ENCODE data around the gene LMX1B. TPM values are rescaled to one million over a fixed set of nuclear protein-coding genes. Genes with fewer than 3 reads are reported as not detected.
A peak's percentile ranks its signal among the peaks of the same experiment; 100 is the strongest.

LMX1B gene
- total and polyA plus RNA-seq, 10 donors = 0.02 to 0.25 TPM; not detected in 8

DNA sequence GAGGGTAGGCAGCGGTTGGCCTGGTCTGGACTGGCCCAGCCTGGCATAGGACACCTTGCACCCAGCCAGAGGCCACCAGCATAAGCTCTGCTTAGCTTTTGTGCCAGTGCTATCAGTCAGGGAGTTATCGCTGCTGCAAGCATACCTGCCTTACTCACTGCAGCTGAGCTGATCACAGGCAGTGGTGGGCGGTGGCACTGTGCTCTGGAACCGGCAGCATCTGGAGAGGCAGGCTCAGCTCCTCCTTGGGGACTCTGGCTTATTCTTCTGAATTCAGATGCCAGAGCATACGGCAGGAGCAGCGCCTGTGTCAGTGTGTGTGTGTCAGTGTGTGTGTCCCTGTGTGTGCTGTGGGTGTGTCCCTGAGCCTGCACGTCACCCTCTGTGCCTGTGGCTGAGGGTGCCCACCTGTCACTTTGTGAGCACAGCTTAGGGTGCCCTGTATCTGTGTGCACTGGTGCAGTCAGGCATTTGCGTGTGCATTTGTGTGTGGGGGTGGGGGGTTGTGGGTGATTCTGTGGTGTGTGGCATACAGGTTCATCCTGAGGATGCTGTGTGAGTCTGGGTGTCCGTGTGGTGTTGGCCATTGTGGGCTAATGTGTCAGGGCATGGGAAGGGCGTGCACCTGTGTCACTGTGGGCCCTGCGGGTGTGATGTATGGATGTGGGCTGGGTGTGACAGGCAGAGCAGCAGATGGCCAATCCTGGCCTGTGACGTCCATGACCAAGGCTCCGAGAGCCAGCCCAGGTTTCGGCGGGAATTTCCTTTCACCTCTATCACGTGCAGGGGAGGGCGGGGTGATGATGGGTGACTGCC is 23.5 kb downstream of the LMX1B start:
- Histone ChIP-seq H3K27me3 (replicated peaks in 1 of 7) (peaks cover 0 to 100% (median 31%) of the 10 kb centered on the region in 7 donors), H3K9me3 (no peaks in the 10 kb centered on the region), H3K27ac (no peak overlapping the region), H3K4me1 (peaks cover 0 to 15% (median 3%) of the 10 kb centered on the region in 6 donors), H3K4me3 (no peak overlapping the region), H3K36me3 (no peaks in the 10 kb centered on the region)
- 47 to 63% (median 52%) methylated on average over 9 to 17 of the region's 17 CpGs for WGBS, 5 donors
- intact Hi-C loops (cut with DNase I; ENCODE audit: low total_unique reads) = no loop called here
- no peak for DNase-seq
- TF ChIP-seq POLR2AphosphoS5 (IDR thresholded peaks at IDR 0.05) = peak in 1 of 3 donors; percentile 18
- TF ChIP-seq, protein P1, sequence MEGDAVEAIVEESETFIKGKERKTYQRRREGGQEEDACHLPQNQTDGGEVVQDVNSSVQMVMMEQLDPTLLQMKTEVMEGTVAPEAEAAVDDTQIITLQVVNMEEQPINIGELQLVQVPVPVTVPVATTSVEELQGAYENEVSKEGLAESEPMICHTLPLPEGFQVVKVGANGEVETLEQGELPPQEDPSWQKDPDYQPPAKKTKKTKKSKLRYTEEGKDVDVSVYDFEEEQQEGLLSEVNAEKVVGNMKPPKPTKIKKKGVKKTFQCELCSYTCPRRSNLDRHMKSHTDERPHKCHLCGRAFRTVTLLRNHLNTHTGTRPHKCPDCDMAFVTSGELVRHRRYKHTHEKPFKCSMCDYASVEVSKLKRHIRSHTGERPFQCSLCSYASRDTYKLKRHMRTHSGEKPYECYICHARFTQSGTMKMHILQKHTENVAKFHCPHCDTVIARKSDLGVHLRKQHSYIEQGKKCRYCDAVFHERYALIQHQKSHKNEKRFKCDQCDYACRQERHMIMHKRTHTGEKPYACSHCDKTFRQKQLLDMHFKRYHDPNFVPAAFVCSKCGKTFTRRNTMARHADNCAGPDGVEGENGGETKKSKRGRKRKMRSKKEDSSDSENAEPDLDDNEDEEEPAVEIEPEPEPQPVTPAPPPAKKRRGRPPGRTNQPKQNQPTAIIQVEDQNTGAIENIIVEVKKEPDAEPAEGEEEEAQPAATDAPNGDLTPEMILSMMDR (IDR thresholded peaks at IDR 0.05 in 8 of 11, conservative IDR thresholded peaks at IDR 0.05 in 3 of 11) = no peak

DNA sequence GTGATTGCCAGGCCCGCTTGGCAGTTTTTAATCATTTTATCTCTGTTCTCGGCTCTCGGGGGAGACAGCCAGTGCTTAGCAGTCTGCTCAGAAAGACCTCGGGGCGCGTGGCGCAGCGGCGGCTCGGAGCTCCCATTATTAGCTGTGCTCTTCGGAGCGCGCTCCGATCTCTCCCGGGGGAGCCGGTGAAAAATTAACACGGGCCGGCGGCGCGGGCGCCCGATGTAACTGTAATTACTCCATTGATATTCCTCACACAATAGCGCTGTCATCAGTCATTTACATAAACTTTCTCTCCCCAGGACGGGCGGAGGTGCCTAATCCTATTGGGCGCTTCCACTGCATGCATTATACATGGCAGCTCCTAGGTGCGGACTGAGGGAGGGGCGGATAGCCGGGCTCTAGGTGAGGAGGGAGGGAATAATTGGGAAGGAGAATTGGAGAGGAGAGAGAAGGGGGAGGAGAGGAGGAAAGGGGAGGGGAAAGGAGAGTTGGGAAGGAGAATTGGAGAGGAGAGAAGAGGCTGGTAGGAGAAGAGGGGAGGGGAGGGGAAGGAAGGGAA is 24.9 kb downstream of the LMX1B start:
- intact Hi-C loops (cut with DNase I; ENCODE audit: low total_unique reads) = no loop called here
- no peak overlapping the region for H3K27ac ChIP-seq
- WGBS, 5 donors = 3 to 5% (median 4%) methylated on average over 30 of the region's 30 CpGs
- no peak overlapping the region for H3K4me3 ChIP-seq
- no peaks in the 10 kb centered on the region for H3K36me3 ChIP-seq
- no peak for DNase-seq
- H3K4me1 ChIP-seq = peaks cover 0 to 15% (median 3%) of the 10 kb centered on the region in 6 donors
- H3K9me3 ChIP-seq = no peaks in the 10 kb centered on the region
- TF ChIP-seq POLR2AphosphoS5 (IDR thresholded peaks at IDR 0.05) (no peak), POLR2A (IDR thresholded peaks at IDR 0.05) (no peak)
- TF ChIP-seq, protein P1 (IDR thresholded peaks at IDR 0.05 in 8 of 11, conservative IDR thresholded peaks at IDR 0.05 in 3 of 11) = no peak
- peaks cover 0 to 100% (median 36%) of the 10 kb centered on the region in 7 donors for H3K27me3 ChIP-seq (replicated peaks in 1 of 7)

DNA sequence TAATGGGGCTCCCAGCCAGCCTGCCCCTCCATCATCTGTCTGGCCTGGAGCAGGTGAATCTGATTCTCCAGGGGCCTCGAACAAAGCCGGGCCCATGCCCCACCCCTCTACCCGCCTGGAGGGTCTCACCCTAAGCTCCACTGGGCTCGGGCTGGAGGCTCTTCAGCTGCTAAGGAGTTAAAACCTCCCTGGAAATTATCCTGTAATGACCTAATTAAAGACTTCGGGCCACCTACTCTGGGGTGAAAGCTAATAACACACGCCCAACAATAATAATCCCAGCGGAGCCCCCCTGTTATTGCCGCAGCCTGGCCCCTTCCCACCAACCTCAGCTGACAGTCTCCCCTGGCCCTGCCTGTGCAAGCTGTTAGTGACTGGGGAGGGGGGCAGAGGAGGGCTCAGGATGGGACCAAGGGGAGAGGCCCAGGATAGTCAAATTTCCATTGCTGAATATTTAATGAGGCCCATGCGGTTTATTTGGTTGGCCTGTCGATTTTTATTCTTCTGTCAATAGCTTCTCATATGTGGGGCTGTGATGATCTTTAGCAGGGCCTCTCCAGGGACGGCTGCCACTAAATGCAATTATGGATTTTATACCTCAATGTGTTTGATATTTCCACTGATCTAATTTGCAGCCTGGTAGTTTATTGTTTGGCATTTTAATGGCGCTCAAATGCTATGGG is 25.7 kb downstream of the LMX1B start:
- Histone ChIP-seq H3K27me3 (replicated peaks in 1 of 7) (peaks cover 0 to 100% (median 44%) of the 10 kb centered on the region in 7 donors), H3K9me3 (no peaks in the 10 kb centered on the region), H3K4me3 (no peak overlapping the region), H3K4me1 (peaks cover 0 to 15% (median 3%) of the 10 kb centered on the region in 6 donors), H3K27ac (no peak overlapping the region), H3K36me3 (no peaks in the 10 kb centered on the region)
- intact Hi-C loops (cut with DNase I; ENCODE audit: low total_unique reads) = no loop called here
- no peak for DNase-seq
- 53 to 58% (median 56%) methylated on average over 11 to 12 of the region's 12 CpGs for WGBS, 5 donors
- no peak for TF ChIP-seq POLR2AphosphoS5 (IDR thresholded peaks at IDR 0.05)
- TF ChIP-seq, protein P1 (IDR thresholded peaks at IDR 0.05 in 8 of 11, conservative IDR thresholded peaks at IDR 0.05 in 3 of 11) = no peak
- TF ChIP-seq POLR2A (IDR thresholded peaks at IDR 0.05) = no peak

Data from spleen (tissue), 11 donors.